Raji (cell line): Measurements from ENCODE around the gene SOD1.

Experiments used
- POLR2A ChIP-seq: IDR thresholded peaks from 2 replicates; pipeline ENCODE4 v1.6.1; 2011; ENCODE audit warnings: low read depth, low read length, control low read depth; ENCODE audit not compliant: insufficient read depth

Gene SOD1

DNA sequence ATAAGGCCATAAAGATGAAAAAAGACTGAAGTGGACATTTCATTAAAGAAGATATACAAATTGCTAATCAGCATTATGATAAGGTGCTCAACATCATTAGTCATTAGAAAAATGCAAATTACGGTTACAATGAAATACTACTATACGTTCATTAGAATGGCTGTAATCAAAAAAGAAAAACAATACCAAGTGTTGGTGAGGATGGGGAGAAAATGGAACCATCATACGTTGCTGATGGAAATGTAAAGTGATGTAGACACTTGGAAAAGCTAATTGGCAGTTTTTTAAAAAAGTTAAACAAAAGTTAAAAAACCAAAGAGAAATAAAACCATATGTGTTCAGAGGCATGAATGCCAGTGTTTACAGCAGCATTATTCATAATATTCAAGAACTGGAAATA, 8.6 kb upstream of the SOD1 start:
- no peak for TF ChIP-seq POLR2A

DNA sequence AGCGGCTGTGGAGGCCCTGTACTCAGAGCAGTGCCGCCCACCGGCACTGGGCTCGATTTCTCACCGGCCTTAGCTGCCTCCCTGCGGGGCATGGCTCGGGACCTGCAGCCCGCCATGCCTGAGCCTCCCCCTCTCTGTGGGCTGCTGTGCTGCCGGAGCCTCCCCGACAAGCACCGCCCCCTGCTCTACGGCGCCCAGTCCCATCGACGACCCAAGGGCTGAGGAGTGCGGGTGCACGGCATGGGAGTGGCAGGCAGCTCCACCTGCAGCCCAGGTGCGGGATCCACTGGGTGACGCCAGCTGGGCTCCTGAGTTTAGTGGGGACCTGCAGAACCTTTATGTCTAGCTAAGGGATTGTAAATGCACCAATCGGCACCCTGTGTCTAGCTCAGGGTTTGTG, 5.2 kb upstream of the SOD1 start:
- no peak for TF ChIP-seq POLR2A

DNA sequence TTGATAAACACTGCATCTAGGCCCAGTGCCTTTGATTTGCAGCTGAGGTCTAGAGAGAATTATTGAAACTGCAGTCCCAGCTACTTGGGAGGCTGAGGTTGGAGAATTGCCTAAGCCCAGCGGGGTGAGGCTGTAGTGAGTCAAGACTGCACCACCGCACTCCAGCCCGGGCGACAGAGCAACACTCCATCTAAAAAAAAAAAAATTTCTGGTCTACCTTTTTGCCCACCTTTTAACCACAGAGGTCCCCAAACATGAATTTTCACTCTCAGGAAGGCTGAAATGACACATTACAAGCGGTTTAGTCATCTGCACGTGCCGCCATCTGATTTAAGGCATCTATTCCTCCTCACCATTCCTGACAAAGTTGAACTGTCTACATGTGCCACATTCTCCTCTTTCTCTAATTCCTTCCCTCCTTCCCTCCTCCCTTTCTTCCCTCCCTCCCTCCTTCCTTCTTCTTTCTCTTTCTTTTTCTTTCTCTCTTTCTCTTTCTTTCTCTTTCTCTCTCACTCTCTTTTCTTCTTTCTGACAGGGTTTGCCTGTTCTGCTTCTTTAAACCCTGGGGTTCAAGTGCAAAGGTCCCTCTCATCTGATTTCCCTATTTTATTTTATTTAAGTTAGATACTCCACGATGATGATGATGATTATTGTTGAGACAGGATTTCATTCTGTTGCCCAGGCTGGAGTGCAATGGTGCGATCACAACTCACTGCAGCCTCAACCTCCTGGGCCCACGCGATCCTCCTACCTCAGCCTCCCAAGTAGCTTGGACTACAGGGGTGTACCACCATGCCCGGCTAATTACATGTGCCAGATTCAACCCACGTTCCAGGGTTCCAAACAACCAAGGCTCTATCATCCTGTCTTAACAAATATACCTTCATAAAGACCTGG, 3.0 kb upstream of the SOD1 start:
- TF ChIP-seq POLR2A: no peak

DNA sequence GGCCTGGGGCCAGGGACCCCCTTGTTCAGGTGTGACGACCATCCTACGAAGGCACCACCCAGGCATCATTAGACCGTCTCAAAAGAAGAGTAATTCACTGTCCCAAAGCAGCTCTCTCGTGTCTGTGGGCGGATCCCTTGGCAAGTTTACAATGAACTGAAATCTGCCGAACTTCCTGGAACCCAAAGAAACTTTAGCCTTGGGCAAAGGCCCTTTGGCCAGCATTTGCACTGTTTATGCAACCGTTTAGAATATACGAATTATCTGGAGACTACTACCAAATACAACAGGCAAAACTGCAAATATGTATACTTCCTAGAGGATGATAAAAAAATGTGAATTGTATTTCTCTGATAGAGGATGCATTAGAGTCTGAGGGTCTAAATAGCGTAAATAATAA, 1.4 kb upstream of the SOD1 start:
- no peak for TF ChIP-seq POLR2A

DNA sequence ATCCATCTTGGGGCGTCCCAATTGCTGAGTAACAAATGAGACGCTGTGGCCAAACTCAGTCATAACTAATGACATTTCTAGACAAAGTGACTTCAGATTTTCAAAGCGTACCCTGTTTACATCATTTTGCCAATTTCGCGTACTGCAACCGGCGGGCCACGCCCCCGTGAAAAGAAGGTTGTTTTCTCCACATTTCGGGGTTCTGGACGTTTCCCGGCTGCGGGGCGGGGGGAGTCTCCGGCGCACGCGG, 282 bp upstream of the SOD1 start:
- no peak for TF ChIP-seq POLR2A

- TF ChIP-seq POLR2A: no peak
Measured at GRCh38 chr21:31660259-31660565, 719 bp downstream of the SOD1 start.

DNA sequence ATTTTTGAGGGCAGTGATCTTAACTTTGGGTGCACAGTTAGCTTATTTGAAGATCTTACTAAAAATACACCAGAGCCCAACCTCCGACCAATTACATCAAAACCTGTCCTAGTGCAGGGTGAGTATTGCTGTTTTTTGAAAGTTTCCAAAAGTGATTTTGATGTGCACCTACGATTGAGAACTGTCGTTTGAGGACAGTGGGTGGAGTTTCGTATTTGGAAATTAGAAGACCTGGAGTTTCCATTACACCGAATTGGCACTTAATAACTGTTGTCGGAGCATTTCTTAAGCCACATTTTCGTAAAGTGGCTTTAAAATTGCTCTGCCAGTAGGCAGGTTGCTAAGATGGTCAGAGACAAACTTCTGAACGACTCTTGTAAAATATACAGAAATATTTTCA, 1.1 kb downstream of the SOD1 start:
- TF ChIP-seq POLR2A: no peak

GRCh38 chr21:31663584-31664249, 4.2 kb downstream of the SOD1 start:
- TF ChIP-seq POLR2A: no peak

GRCh38 chr21:31665397-31665796, 5.9 kb downstream of the SOD1 start:
- TF ChIP-seq POLR2A: no peak

DNA sequence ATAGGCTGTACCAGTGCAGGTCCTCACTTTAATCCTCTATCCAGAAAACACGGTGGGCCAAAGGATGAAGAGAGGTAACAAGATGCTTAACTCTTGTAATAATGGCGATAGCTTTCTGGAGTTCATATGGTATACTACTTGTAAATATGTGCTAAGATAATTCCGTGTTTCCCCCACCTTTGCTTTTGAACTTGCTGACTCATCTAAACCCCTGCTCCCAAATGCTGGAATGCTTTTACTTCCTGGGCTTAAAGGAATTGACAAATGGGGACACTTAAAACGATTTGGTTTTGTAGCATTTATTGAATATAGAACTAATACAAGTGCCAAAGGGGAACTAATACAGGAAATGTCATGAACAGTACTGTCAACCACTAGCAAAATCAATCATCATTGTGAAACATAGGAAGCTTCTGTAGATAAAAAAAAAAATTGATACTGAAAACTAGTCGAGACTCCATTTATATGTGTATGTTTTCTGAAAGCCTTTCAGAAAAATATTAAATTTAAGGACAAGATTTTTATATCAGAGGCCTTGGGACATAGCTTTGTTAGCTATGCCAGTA, 7.0 kb downstream of the SOD1 start:
- no peak for TF ChIP-seq POLR2A

DNA sequence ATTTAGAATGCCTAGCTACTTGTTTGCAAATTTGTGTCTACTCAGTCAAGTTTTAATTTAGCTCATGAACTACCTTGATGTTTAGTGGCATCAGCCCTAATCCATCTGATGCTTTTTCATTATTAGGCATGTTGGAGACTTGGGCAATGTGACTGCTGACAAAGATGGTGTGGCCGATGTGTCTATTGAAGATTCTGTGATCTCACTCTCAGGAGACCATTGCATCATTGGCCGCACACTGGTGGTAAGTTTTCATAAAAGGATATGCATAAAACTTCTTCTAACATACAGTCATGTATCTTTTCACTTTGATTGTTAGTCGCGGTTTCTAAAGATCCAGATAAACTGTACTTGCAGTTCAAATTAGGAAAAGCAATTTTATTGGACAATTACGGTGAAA, 7.6 kb downstream of the SOD1 start:
- no peak for TF ChIP-seq POLR2A

GRCh38 chr21:31667639-31668038, 8.1 kb downstream of the SOD1 start:
- no peak for TF ChIP-seq POLR2A

DNA sequence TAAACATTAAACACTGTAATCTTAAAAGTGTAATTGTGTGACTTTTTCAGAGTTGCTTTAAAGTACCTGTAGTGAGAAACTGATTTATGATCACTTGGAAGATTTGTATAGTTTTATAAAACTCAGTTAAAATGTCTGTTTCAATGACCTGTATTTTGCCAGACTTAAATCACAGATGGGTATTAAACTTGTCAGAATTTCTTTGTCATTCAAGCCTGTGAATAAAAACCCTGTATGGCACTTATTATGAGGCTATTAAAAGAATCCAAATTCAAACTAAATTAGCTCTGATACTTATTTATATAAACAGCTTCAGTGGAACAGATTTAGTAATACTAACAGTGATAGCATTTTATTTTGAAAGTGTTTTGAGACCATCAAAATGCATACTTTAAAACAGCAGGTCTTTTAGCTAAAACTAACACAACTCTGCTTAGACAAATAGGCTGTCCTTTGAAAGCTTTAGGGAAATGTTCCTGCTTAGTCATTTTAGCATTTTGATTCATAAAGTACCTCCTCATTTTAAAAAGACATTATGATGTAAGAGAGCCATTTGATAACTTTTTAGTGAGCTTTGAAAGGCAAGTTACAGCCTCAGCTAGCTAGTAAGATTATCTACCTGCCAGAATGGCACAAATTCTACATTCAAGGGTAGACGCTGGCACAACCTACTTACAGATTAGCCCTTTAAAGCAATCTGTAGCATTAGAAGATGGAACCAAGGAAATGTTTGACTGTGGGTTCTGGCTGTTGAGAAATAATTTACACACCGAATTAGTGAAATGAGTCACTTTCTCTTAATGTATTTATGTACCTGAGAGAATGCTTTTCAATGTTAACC, 9.4 kb downstream of the SOD1 start:
- TF ChIP-seq POLR2A: no peak

DNA sequence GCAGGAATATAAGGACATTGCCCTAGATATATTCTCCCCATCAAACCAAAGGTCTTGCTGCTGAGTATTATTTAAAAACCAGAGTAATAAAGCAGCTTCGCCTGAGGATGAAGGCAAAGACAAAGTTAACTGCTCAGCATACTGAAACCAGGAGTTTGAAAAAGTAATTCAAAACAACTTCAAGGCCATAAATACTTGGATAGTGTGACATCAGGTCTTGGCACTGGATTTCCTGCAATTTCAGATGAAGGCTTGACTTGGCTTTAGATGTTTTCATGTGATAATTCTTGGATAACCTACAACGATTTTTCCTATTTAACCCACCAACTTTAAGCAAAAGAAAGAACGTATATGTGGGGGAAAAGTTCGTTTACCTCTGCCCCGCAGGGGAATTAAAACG, 10.6 kb downstream of the SOD1 start:
- TF ChIP-seq POLR2A: no peak

GRCh38 chr21:31671146-31671716, 11.7 kb downstream of the SOD1 start:
- TF ChIP-seq POLR2A: no peak
